Measurements from ENCODE around the gene PSMB2. TPM values are rescaled to one million over a fixed set of nuclear protein-coding genes. Genes with fewer than 3 reads are reported as not detected.

PSMB2 gene
- total RNA-seq, 1 donor from 2014 or later = 39.3 TPM

DNA sequence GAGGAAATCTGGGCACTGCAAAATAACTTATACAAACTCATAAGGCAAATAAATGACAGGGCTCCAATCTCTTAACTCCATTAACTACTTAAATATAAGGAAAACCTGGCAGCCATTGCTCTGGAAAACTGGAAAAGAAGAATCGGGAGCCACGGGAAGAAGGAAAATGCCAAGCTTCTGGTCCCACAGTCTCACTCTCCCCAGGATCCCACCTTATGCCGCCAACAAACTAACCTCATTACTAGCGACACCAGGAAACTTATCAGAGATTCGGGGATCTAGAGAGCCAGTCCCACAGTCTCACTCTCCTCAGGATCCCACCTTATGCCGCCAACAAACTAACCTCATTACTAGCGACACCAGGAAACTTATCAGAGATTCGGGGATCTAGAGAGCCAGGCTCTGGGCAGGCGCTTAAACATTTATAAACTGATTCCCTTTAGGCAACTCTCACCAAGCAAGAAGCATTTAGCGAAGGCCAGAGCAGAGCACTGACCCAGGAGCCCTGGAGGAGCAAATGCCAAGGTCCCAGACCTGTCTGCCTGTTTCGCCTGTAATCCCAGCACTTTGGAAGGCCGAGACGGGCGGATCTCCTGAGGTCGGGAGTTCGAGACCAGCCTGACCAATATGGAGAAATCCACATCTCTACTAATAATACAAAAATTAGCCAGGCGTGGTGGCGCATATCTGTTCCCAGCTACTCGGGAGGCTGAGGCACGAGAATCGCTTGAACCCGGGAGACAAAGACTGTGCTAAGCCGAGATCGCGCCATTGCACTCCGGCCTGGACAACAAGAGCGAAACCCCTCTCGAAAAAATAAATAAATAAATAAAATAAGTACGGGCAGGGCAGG is 720 bp downstream of the PSMB2 start:
- DNase-seq (ENCODE audit: extremely low spot score in 2 of 2) = no peak
- TF ChIP-seq POLR2A (IDR thresholded peaks at IDR 0.05) (no peak), POLR2AphosphoS5 (IDR thresholded peaks at IDR 0.05; ENCODE audit: insufficient read depth in 1 of 2, low read depth in 1 of 2) (no peak)
- TF ChIP-seq, protein P1, sequence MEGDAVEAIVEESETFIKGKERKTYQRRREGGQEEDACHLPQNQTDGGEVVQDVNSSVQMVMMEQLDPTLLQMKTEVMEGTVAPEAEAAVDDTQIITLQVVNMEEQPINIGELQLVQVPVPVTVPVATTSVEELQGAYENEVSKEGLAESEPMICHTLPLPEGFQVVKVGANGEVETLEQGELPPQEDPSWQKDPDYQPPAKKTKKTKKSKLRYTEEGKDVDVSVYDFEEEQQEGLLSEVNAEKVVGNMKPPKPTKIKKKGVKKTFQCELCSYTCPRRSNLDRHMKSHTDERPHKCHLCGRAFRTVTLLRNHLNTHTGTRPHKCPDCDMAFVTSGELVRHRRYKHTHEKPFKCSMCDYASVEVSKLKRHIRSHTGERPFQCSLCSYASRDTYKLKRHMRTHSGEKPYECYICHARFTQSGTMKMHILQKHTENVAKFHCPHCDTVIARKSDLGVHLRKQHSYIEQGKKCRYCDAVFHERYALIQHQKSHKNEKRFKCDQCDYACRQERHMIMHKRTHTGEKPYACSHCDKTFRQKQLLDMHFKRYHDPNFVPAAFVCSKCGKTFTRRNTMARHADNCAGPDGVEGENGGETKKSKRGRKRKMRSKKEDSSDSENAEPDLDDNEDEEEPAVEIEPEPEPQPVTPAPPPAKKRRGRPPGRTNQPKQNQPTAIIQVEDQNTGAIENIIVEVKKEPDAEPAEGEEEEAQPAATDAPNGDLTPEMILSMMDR (IDR thresholded peaks at IDR 0.05) = no peak
- Histone ChIP-seq H3K4me3 (peak overlapping the region; percentile 72 to 78), H3K27me3 (no peaks in the 10 kb centered on the region), H3K9me3 (no peaks in the 10 kb centered on the region), H3K4me1 (peaks cover 46% of the 10 kb centered on the region), H3K36me3 (no peaks in the 10 kb centered on the region), H3K27ac (peak overlapping the region; percentile 90)
- intact Hi-C loops (cut with DNase I) = no loop called here

DNA sequence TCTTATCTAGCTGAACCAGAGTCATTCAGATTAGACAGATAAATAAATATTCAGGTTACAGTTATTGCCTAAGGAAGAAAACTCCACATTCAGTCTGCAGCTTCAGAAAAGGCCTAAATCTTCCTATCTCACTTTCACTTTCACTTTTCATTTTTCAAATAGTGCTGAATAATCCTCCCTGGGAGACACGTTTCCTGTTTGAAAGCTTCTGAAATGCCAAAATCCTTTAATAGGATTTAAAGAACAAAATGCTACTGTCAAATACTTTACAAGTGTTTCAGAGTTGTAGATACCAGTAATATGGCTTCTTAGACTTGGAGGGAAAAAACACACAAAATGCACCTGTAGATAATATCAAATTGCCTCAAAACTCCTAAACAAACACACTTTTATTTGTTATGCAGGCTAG is 3.9 kb downstream of the PSMB2 start:
- H3K27me3 ChIP-seq = no peaks in the 10 kb centered on the region
- H3K36me3 ChIP-seq = peaks cover 0 to 27% of the 10 kb centered on the region in 2 donors
- H3K4me1 ChIP-seq = peaks cover 46% of the 10 kb centered on the region
- no peak for TF ChIP-seq POLR2A (IDR thresholded peaks at IDR 0.05)
- TF ChIP-seq, protein P1 (IDR thresholded peaks at IDR 0.05) = no peak
- TF ChIP-seq POLR2AphosphoS5 (IDR thresholded peaks at IDR 0.05; ENCODE audit: insufficient read depth in 1 of 2, low read depth in 1 of 2) = peak in 1 of 2 donors; percentile 50
- H3K9me3 ChIP-seq = no peaks in the 10 kb centered on the region
- H3K4me3 ChIP-seq = peak overlapping the region; percentile 3 to 26
- no peak for DNase-seq (ENCODE audit: extremely low spot score in 2 of 2)
- intact Hi-C loops (cut with DNase I) = no loop called here
- H3K27ac ChIP-seq = peak overlapping the region; percentile 67

DNA sequence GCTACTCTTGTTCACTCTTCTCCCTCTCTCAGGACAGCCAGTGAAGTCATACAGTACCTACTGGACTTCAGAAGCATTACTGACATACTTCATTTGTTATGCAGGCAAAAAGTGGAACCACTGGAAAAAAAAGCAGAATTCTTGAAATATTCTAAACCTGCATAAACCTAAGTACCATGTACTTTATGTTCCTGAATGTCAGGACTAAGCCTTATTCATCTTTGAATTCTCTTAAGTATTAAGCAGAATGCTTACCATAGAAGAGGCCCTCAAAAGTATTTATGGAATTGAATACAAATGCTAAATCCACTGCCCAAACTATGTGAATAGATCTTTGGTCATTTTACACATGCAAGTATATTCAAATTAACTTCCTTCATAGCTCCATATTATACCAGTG is 7.8 kb downstream of the PSMB2 start:
- no peaks in the 10 kb centered on the region for H3K27me3 ChIP-seq
- no peak overlapping the region for H3K4me3 ChIP-seq
- intact Hi-C loops (cut with DNase I) = no loop called here
- no peak for DNase-seq (ENCODE audit: extremely low spot score in 2 of 2)
- no peaks in the 10 kb centered on the region for H3K9me3 ChIP-seq
- no peak overlapping the region for H3K27ac ChIP-seq
- H3K4me1 ChIP-seq = peaks cover 25% of the 10 kb centered on the region
- no peak for TF ChIP-seq POLR2AphosphoS5 (IDR thresholded peaks at IDR 0.05; ENCODE audit: insufficient read depth in 1 of 2, low read depth in 1 of 2)
- TF ChIP-seq, protein P1 (IDR thresholded peaks at IDR 0.05) = no peak
- no peak for TF ChIP-seq POLR2A (IDR thresholded peaks at IDR 0.05)
- H3K36me3 ChIP-seq = peaks cover 0 to 65% of the 10 kb centered on the region in 2 donors

DNA sequence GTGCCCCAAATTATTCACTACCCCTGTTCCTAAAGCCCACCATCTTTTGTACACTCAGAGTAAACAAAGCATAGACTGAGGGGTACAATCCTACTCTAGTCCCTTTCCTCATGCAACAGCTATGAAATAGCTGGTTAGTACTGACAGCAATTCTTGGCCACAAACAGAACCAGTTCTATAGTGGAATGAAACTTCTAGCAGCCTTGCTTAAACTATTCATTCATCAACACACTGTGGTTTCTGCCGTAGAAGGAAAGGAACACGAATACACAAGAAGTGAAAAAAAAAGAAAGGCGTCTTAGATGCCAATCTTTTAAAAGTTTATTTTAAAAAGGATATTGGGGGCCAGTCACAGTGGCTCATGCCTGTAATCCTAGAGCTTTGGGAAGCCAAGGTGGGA is 9.9 kb downstream of the PSMB2 start:
- H3K27me3 ChIP-seq = no peaks in the 10 kb centered on the region
- H3K36me3 ChIP-seq = peaks cover 0 to 70% of the 10 kb centered on the region in 2 donors
- H3K4me1 ChIP-seq = peaks cover 4% of the 10 kb centered on the region
- no peaks in the 10 kb centered on the region for H3K9me3 ChIP-seq
- TF ChIP-seq POLR2AphosphoS5 (IDR thresholded peaks at IDR 0.05; ENCODE audit: insufficient read depth in 1 of 2, low read depth in 1 of 2) (no peak), POLR2A (IDR thresholded peaks at IDR 0.05) (no peak)
- TF ChIP-seq, protein P1 (IDR thresholded peaks at IDR 0.05) = no peak
- intact Hi-C loops (cut with DNase I) = no loop called here
- H3K27ac ChIP-seq = no peak overlapping the region
- no peak for DNase-seq (ENCODE audit: extremely low spot score in 2 of 2)
- no peak overlapping the region for H3K4me3 ChIP-seq

DNA sequence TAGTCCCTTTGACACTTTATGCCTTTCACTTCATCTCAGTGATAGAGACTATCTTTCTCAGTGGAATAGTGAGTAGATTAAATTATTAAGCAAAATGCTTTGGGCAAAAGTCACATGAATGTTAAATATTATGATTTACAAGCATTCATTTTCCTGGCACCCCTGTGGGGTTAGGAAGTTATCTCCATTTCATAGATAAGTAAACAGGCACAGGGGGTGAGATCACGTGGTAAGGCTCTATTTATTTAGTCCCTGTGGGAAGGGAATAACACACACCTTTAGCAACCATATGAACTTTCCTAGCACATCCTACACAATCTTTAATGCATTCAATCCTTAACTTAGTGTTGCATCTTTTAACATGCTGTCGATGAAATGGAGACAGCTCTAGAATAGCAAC is 12.3 kb downstream of the PSMB2 start:
- DNase-seq (ENCODE audit: extremely low spot score in 2 of 2) = no peak
- Histone ChIP-seq H3K4me1 (no peaks in the 10 kb centered on the region), H3K4me3 (no peak overlapping the region), H3K27ac (no peak overlapping the region), H3K27me3 (no peaks in the 10 kb centered on the region), H3K9me3 (no peaks in the 10 kb centered on the region), H3K36me3 (peaks cover 0 to 54% of the 10 kb centered on the region in 2 donors)
- intact Hi-C loops (cut with DNase I) = no loop called here
- TF ChIP-seq POLR2AphosphoS5 (IDR thresholded peaks at IDR 0.05; ENCODE audit: insufficient read depth in 1 of 2, low read depth in 1 of 2) (no peak), POLR2A (IDR thresholded peaks at IDR 0.05) (no peak)
- TF ChIP-seq, protein P1 (IDR thresholded peaks at IDR 0.05) = no peak
